IPS-15b (cell line): ENCODE results near the gene ABCG1.

Source experiments
- H3K27me3 ChIP-seq: one replicate; pipeline ENCODE4 v1.6.1; 2013; ENCODE audit warnings: low read length; ENCODE audit not compliant: control insufficient read depth, insufficient read depth
- H3K36me3 ChIP-seq: one replicate; pipeline ENCODE4 v1.6.1; 2013; ENCODE audit warnings: low read length; ENCODE audit not compliant: control insufficient read depth, insufficient read depth
- H3K4me1 ChIP-seq: one replicate; pipeline ENCODE4 v1.6.1; 2013; ENCODE audit warnings: mild to moderate bottlenecking, low read length; ENCODE audit not compliant: control insufficient read depth, insufficient read depth
- H3K4me3 ChIP-seq: one replicate; pipeline ENCODE4 v1.5.1; 2013; ENCODE audit warnings: low read depth, low read length
- H3K9ac ChIP-seq: one replicate; pipeline ENCODE4 v1.6.1; 2013; ENCODE audit warnings: low read depth, mild to moderate bottlenecking, low read length
- H3K9me3 ChIP-seq: one replicate; pipeline ENCODE4 v1.6.1; 2013; ENCODE audit warnings: mild to moderate bottlenecking, low read length; ENCODE audit not compliant: control insufficient read depth, insufficient read depth

ABCG1 gene

DNA sequence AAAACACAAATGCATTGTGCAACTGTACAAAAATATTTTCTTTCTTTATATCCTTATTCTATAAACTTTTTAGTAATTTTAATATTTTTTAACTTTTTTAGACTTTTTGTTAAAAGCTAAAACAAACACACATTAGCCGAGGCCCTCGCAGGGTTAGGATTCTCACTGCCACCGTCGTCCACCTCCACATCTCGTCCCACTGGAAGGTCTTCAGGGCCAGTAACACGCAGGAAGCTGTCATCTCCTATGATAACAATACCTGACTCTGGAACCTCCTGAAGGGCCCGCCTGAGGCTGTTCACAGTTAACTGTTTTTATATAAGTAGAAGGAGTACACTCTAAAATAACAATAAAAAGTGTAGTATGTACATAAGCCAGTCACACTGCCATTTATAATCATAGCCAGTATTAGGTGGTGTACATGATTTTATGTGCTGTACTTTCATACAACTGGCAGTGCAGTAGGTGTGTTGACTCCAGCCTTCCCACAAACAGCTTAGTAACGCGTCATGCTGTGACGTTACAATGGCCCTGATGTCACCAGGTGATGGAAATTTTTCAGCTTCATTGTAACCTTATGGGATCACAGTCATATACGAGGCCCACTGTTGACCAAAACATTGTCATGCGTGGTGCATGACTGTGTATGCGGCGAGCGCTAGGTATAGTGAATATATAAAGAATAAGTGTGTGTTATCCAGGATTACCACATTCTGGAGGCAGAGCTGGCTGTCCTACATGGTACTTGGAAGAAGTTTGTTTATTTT lies 123.0 kb downstream of the ABCG1 start:
- Histone ChIP-seq H3K27me3 (no peaks in the 10 kb centered on the region), H3K36me3 (no peaks in the 10 kb centered on the region), H3K4me3 (no peak overlapping the region), H3K4me1 (peaks cover 4% of the 10 kb centered on the region), H3K9me3 (no peaks in the 10 kb centered on the region), H3K9ac (no peak overlapping the region)

DNA sequence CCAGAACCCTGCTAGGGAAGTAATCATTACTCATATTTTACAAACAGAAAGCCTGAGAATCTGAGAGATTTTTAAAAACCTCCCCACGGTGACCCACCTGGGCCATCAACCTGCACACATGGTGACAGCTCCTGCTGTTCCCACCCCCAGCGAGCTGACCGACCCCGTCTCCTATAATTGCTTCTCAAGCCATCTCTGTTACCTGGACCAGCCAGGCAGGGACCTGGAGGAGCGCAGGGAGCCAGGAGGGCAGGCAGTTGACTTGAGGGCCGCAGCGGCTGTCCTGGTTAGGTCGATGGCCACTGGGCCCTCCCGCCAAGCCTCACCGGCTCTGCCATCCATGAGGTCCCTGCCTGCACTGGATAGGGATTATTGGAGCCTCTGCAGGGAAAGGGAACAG lies 124.2 kb downstream of the ABCG1 start:
- Histone ChIP-seq H3K4me1 (peaks cover 3% of the 10 kb centered on the region), H3K36me3 (no peaks in the 10 kb centered on the region), H3K27me3 (no peaks in the 10 kb centered on the region), H3K9ac (no peak overlapping the region), H3K9me3 (no peaks in the 10 kb centered on the region), H3K4me3 (no peak overlapping the region)

DNA sequence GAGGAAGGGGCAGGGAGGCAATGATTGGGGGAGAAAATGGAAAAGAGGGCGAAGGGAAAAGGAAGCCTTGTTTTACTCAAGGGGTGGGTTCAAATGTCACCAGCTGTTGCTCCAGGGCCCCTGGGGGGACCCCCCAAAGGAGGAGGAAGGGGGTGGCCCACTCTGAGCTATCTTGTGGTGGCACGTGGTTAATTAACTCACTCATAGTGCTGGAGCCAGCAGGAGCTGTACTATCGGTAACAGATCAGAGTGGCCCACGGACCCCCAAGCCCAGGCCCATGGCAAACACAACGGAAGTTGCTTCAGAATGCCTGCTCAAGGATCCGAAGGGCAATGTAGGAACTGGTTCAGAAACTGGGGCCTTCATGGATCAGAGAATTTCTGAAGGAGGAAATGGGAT lies 124.6 kb downstream of the ABCG1 start:
- Histone ChIP-seq H3K9ac (no peak overlapping the region), H3K4me1 (no peaks in the 10 kb centered on the region), H3K36me3 (no peaks in the 10 kb centered on the region), H3K9me3 (no peaks in the 10 kb centered on the region), H3K4me3 (no peak overlapping the region), H3K27me3 (no peaks in the 10 kb centered on the region)

DNA sequence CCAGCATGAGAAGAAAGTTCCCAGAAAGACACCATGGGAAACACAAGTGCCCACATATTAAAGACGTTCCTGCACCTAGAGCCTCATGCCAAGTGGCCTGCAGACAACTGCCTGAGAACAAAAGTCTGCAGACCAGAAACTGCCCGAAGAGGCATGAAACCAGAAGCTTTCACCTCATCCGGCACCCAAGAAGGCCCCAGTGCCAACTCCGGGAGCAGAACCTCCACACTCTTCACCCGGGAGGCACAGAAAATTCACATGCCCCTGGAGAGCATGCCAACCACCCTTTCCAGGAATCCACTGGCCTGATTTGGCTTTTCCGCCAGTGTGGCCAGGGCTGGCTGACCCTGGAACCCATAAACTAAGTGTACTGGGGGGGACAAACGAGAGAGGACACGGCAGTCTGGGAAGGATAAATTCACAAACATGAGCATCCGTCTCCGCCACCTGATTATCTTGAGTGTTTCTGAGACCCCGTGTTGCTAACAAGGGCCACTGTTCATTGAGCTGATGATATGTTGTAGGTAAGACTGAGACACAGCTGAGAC lies 125.1 kb downstream of the ABCG1 start:
- H3K9me3 ChIP-seq: no peaks in the 10 kb centered on the region
- no peaks in the 10 kb centered on the region for H3K27me3 ChIP-seq
- no peak overlapping the region for H3K4me3 ChIP-seq
- no peaks in the 10 kb centered on the region for H3K36me3 ChIP-seq
- H3K4me1 ChIP-seq: no peaks in the 10 kb centered on the region
- H3K9ac ChIP-seq: no peak overlapping the region

DNA sequence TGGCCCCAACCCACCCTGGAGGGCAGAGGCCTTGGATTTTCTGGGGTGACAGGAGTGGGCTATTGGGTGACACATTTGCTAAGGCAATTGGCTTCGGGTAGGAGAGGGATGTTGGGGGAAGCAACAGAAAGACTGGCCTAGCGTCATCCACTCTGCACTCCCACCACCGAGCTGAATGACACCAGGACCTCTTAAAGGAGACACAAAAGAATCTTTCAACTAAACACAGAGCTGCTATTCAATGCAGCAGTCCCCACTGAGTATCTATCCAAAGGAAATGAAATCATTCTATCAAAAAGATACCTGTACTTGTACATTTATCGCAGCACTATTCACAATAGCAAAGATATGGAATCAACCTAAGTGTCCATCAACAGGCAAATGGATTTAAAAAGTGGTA lies 125.7 kb downstream of the ABCG1 start:
- Histone ChIP-seq H3K36me3 (no peaks in the 10 kb centered on the region), H3K27me3 (no peaks in the 10 kb centered on the region), H3K9me3 (no peaks in the 10 kb centered on the region), H3K4me3 (no peak overlapping the region), H3K4me1 (no peaks in the 10 kb centered on the region), H3K9ac (no peak overlapping the region)

DNA sequence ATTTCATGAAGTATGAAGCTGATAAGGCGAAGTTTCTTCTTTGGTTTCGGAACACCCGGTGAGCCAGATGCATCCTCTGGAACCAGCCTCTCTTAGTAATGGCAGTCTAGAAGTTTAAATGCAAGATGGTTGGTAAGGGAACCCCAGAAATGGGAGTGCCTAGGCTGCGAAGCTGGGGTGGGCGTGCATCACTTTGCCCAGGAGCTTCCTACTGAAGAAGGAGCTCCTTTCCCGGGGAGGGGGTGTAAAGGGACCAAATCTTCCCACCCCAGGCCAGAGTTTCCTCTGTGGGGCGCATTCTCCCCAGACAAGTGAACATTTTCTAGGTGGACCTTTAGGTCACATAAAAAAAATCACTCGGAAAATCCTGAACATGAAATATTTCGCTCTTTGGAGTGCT lies 127.5 kb downstream of the ABCG1 start:
- Histone ChIP-seq H3K4me3 (no peak overlapping the region), H3K9ac (no peak overlapping the region), H3K4me1 (no peaks in the 10 kb centered on the region), H3K27me3 (no peaks in the 10 kb centered on the region), H3K36me3 (no peaks in the 10 kb centered on the region), H3K9me3 (no peaks in the 10 kb centered on the region)
